GM20431 (cell line): ENCODE data around the gene CYP3A7.
"Not testable (repeated sequence)": the region's sequence is repeated elsewhere in the genome, so short reads cannot be mapped to it uniquely, and the experiment has no call there.

ENCODE experiments used
- in situ Hi-C: fragments of 300-500 bp; cut with MseI, MboI; formaldehyde crosslinking; loops from one replicate; pipeline ENCODE4 v1.15.0; 2020; ENCODE audit warnings: low sequenced_read_pairs; ENCODE audit not compliant: unreplicated experiment

CYP3A7 gene

DNA sequence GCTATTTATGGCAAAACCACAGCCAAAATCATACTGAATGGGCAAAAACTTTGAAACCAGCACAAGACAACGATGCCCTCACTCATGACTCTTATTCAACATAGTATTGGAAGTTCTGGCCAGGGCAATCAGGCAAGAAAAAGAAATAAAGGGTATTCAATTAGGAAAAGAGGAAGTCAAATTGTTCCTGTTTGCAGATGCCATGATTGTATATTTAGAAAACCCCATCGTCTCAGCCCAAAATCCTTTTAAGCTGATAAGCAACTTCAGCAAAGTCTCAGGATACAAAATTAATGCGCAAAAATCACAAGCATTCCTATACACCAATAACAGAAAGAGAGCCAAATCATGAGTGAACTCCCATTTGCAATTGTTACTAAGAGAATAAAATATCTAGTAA, 10.4 kb upstream of the CYP3A7 start:
- in situ Hi-C loops: not testable (repeated sequence)

DNA sequence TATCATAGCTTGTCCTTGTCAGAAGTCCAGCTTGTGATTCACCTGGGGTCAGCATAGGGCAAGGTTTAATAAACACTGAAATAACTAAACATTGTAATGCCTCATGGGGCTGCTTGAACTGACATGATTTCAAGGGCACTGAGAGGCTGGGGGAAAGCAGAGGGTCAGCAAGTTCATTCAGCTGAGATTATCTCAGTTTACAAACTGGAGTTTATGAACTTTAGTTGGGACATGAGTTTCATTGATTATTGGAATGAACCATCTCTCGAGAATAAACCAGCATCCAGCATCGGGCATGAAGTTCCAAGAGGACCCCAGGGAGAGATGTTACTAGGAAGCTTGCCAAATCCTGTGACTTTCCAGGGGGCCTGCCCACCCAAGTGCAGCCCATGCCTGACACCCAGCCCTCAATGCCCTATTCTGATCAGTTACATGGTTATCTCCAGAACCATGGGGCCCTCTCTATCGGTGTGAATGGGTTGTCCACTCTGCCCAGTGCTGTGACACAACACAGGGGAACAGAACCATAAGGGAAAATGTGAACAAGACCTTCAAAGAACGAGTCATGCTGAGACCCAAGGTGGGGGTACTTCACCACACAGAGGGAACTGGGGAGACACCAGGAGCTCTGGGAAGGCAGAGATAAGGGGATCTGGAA, 7.9 kb upstream of the CYP3A7 start:
- in situ Hi-C loops: no loop called here

DNA sequence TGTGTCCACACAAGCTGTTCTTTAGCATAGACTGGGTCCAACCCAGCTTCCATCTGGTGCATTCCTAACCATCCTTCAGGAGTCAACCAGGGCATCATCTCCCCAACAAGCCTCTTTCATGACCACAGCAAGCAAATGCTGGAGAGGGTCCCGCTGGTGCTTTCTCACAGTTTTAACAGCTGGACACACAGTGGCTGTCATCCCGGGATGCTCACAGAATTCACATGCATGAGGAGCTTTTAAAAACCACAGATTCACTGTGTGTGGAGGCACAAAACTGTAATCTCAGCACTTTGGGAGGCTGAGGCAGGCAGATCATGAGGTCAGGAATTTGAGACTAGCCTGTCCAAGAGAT, 6.4 kb upstream of the CYP3A7 start:
- in situ Hi-C loops: no loop called here

DNA sequence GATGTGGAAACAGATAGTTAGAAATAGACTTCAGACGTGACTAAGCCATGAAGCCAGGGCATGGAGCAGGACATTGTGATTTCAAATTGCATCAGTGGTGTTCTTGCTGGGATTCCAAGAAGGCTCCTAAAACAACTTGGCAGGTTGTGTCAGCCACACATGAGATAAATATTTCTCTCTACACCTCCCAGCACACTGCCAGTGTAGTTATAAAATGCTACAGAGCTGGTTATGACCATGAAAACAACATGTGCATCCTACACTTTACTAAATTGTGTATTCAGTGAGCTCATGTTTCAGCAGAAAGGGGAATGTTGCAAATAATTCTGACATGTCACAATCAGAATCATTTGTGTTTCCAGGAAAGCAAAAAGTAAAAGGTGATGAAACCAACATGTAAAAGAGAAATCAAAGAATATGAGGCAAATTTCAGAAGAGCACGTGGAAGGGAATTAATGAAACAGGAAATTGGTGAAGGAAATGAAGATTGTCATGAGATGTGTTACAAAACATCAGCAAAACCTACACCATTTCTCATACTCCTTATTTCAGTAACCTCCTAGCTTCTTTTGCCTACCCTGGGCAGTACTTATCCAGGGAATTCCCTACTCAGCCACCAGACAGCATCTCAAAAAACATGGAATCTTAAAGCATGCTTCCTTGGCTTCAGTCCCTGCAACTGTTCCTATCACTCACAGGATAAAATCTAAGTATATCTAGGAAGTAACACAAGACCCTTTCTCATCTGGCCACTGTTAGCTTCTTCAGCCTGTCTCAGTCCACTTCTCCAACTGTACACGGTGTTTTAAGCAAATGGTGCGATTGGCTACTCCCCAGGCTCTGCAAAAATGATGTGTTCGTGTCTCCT, 5.8 kb upstream of the CYP3A7 start:
- in situ Hi-C loops: no loop called here

DNA sequence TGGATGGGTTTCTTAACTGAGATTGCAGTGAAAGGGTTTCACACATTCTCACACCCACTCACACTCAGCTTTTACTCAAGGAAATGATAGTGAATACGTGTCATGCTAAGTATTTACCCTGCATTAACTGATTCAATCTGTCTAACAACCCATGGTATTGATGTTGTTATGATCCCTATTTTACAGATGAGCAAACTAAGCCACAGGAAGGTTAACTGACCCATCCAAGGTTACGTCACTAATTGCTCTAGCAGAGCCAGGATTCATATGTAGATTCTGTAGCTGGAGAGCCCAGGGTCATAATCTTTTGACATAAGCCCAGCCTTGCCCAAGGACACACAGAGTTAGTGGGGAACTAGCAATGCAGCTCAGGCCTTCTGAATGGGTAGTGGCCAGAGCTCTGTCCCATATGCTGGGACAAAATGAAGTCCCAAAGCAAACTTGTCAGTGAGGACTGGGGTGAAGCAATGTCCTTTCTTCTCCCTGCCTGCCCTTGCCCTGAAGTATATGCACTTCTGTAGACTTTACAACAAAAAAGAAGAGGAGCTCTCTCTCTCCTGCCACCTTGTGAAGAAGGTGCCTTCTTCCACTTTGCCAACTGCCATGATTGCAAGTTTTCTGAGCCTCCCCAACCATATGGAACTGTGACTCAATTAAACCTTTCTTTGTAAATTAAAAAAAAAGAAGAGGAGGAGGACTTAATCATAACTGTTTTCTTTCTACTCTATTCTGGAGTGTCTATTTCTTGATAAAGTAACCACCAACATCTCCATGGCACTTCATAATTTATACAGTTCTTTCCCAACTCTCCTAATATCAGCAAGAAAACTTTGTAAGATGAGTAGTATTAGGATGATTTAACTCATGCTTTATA, 4.9 kb upstream of the CYP3A7 start:
- in situ Hi-C loops: no loop called here

DNA sequence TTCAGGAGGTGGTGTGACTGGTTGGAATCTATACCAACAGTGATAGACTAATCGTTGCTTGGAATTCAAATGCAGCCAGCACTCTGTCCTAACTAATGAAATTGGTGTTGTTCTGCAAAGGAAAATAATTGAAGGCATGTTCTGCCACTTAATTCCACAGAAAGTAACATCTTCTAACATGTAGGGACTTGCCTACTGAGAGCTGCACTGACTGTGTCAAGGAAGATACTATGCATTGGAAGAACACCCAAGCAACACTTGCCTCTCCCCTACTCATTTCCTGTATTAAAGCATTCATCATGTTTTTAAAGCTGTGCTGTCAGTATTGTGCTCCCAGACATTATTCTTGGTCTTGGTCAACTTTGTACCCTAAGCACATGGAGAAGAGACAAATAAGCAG, 2.7 kb upstream of the CYP3A7 start:
- in situ Hi-C loops: no loop called here

DNA sequence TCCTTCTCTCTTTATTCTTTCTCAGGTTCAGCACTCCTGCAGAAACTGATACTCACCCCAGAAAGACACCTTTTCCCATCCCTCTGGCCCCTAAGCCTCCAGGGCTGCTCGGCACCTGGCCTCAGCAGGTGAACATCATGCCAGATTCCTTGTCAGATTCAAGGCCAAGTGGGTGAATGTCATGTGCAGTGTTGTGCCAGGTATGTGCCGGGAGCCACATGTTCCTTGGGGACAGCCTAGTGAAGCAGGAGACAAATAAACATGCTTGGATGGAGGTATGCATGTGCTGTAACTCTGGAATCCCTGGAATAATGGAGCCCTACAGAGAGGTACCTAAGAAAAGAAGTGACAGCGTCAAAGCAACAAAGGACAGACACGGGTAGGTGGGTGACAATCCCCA, 1.7 kb upstream of the CYP3A7 start:
- in situ Hi-C loops: not testable (repeated sequence)

DNA sequence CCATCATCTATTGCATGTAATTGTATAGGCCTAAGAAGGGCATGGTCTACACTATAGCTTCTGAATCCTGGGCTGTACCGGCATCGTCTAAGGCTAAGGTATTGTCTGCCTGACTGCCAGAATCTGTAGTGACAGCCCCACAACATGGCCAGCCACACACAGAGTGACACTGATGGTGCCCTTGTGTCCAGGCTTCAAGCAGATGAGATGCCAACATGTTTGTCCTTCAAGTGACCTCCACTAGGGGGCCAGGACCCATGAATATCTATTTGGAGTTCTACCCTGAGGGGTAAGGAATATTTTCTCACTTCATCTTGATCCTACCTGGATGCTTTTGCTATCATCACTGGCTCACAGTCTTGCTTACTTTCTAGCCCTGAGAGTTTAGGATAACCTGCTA, 1.5 kb downstream of the CYP3A7 start:
- in situ Hi-C loops: no loop called here

DNA sequence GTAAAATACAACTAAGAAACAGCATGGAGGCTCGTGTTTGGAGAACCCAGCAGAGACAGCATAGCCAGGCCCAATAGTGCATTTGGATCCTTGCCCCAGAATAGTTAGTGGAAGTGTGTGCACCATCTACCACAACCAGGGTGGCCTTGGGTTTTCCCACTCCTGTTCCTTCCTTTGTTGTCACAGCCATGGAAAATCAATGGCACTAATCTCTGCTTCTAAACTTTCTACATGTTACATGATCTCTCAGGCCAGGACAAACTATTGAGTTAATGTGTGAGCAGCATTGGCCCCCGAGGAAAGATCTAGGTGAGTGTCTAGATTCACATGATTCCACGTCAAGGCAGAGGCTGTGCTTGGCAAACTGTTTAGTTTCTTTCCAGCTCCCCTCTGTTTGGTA, 2.0 kb downstream of the CYP3A7 start:
- in situ Hi-C loops: no loop called here

DNA sequence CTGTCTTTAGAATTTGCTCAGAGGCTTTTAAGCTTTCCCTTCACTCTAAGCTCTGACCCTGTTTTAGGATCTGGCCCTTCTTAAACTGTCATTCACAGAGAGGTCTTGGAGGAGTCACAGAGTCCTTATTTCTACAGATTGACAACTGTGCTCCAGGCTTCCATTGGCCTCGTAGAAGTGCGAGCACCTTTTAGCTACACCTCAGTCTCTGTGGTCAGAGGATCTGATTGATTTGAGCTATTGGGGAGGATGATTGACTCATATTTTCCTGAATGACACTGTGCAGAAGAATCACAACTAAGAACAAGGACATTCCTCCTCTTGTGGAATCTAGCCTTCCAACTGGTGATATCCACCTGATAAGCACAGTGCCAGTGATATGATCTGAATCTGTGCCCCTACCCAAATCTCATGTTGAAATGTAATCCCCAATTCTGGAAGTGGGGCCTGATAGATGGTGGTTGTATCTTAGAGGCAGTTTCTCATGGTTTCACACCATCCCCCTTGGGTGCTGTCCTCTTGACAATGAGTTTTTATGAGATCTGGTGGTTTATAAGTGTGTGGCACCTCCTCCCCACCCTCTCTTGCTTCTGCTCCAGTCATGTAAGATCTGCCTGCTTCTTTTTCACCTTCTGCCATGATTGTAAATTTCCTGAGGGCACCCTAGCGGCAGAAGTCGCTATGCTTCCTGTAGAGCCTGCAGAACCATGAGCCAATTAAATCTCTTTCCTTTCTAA, 3.2 kb downstream of the CYP3A7 start:
- in situ Hi-C loops: no loop called here

DNA sequence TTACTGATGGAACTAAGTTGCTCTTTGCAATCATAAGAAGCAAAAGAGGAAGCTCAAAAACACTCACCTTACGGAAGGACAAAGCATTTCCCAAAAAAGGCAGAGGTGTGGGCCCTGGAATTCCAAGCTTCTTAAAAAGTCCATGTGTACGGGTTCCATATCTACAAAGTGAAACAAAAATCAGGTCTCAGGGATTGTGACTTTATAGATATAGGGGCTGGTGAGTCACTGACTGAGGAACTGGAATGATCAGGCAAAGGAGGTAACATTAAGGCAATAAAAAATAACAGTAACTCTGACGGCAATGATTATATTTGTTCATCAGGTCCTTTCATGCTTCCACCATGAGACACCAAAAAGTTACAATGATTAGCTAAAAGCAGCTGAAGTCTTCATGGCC, 4.0 kb downstream of the CYP3A7 start:
- in situ Hi-C loops: no loop called here

DNA sequence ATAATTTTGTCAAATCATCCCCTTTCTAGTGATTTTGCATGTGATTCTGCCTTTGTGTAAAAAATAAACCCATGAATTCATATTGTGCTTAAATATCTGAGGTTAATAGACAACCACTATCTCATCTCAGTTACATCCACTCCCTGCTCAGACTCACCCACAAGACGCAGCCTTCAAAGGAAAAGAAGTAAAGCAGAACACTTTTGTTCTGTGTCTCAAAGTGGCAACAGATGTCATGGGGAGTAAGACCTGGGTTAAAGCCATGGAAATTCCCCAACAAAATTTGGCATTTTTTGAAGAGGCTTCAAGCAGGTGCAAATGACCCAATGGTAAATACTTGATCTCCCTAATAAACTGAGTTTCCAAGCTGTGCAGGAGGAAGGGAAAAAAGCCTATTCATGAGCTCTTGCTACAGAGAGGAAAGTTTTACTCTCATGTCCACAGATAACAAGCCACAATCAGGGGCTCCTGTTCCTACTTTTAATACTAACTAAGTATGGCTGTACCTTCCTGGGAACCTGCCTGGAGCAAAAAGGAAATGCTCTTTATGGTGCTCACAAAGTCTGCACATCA, 4.7 kb downstream of the CYP3A7 start:
- in situ Hi-C loops: no loop called here

DNA sequence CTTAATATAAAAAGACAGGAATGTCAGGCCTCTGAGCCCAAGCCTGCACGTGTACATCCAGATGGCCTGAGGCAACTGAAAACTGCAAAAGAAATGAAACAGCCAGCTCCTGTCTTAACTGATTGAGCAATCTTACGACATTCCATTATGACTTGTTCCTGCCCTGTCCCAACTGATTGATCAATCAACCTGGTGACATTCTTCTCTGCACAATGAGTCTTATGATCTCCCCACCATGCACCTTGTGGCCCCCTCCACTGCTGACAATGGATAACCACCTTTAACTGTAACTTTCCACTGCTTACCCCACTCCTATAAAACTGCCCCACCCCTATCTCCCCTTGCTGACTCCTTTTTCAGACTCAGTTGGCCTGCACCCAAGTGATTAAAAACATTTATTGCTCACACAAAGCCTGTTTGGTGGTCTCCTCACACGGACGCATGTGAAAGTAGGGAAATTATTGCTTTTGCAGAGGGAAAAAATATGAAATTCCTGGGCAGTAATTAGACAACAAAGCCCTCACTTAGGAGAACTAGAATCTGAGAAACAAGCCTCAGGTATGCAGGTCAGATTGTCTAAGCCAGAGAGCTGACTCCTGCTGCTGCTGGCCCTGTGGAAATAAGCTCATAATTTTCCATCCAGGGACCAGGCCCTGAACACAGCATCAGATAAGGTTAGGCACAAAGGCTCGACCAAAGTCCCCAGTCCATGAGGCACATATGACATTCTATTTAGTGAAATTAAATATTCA, 5.3 kb downstream of the CYP3A7 start:
- in situ Hi-C loops: no loop called here

DNA sequence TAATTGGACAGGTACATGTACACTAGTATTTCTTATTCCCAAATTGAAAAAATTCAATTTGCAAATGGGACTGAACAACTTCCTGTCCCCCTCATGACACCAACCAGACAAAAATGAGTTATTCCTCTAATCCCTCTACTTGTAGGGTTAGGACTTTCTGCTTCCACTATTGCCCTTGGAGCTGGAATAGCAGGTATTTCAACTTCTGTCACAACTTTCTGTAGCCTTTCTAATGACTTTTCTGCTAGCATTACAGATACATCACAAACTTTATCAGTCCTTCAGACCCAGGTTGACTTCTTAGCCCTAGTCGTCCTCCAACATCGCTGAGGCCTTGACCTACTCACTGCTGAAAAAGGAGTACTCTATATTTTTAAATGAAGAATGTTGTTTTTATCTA, 6.4 kb downstream of the CYP3A7 start:
- in situ Hi-C loops: no loop called here

DNA sequence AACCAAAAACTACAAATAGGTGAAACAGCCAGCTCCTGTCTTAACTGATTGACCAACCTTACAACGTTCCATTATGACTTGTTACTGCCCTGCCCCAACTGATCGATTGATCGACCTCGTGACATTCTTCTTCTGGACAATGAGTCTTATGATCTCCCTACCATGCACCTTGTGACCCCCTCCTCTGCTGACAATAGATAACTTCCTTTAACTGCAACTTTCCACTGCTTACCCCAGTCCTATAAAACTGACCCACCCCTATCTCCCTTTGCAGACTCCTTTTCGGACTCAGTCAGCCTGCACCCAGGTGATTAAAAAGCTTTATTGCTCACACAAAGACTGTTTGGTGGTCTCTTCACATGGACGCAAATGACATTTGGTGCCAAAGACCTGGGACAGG, 11.8 kb downstream of the CYP3A7 start:
- in situ Hi-C loops: not testable (repeated sequence)

DNA sequence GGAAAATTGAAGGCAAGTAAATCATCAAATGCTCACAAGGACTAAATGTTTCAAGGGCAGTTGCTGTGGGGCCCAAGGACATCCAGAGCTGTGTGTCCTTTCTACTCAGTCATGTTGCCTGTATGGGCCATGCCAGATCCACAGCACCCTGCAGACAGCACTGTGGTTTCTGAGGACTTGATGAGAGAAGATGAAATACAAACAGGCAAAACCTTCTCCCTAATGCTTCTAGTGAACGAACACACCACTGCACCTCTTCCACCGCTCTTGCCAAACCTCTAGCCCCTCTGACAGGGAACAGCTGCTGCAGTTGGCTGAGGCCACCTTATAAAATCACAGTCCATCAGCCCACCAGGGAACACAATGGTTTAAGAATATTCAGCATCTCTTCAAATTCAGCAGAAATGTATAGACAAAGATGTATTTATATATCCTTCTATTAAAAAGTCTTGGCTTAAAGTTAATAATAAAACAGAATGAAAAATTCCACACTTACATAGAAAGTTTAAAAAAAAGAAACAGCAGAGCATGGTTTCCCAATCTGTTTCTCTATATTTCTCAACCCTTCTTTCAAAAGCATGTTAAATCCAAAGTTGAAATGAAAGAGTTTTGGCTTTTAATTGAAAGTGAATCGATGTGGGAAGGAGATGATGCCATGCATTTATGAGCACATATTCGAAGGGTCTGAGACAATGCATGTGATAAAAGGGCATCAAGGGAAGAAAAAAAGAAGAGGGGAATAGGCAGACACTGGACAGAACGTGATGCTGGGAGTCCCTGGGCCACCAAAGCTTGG, 14.0 kb downstream of the CYP3A7 start:
- in situ Hi-C loops: no loop called here

DNA sequence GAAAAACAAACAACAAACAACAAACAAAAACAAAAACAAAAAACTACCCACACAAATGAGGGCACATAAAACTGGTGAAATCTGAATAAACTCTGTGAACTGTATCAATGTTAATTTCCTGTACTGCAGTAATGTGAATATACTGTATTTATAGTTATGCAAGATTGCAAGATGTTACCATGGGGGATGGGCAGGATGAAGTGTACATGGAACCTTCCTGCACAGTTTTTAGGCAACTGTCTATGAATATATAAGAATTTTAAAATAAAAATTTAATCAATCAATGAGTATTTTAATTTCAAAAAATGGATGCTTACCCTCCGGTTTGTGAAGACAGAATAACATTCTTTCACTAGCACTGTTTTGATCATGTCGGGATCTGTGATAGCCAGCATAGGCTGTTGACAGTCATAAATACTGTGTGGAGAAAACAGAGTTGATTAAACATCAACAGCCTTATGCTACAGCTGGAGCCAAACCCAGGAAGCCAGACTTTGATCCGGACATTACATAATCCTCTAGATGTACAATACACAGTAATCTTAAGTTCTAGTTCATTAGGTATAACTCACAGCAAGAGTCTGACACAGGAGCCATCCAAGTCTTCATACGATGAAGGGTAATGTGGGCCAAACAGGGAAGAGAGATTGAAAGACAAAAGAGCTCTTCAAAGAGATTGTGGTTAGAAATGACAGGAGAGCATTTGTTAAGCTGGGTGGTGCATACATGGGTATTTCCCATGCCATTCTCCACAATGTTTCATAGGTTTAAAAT, 14.8 kb downstream of the CYP3A7 start:
- in situ Hi-C loops: no loop called here
